ENCODE results near the gene FARS2.

FARS2 gene

DNA sequence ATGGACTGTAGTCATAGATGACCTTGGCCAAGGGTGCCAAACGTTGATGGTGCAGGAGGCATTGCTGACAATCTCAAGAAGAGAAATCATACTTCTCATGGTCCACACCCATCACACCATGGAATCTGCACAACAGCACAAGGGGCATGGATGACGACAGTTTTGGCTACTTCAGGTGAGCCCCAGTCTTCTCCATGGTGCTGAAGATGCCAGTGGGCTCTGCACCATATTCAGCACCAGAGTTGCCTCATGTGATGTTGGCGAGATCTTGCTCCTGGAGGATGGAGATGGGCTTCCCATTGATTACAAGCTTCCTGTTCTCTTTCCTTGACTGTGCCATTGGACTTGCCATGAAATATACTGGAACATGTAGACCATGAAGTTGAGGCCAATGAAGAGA lies 556.6 kb downstream of the FARS2 start:
- H3K9me3 ChIP-seq, result peaks cover 16% of the 10 kb centered on the region
- H3K9ac ChIP-seq, result no peak overlapping the region
- H4K20me1 ChIP-seq, result no peaks in the 10 kb centered on the region
- no peaks in the 10 kb centered on the region for H3K36me3 ChIP-seq
- TF ChIP-seq Cebpa-rat (IDR thresholded peaks at IDR 0.05), result no peak
- H3K4me2 ChIP-seq, result no peak overlapping the region
- H3K4me3 ChIP-seq, result no peak overlapping the region
- no peaks in the 10 kb centered on the region for H3K27me3 ChIP-seq
- peaks cover 13% of the 10 kb centered on the region; the same call in 1 of the 2 replicates for H3K4me1 ChIP-seq
- H3K27ac ChIP-seq, result no peak overlapping the region

DNA sequence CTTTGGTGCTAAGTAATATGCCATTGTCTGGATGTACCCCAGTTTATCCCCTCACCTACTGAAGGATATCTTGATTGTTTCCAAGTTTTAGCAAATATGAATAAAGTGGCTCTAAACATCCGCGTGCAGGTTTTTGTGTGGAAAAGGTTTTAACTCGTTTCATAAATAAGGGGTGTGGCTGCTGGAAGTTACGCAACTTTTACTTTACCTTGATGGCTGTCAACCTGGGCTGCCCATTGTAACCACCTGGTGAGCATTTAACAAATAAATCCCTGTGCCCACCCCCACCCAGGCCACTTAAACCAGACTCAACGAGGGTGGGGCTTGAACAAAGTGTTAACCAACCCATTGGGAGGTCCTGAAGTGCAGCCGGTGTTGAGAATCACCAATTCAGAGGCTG lies 557.6 kb downstream of the FARS2 start:
- H3K36me3 ChIP-seq, result no peaks in the 10 kb centered on the region
- no peak overlapping the region for H3K9ac ChIP-seq
- H3K4me1 ChIP-seq, result peaks cover 8% of the 10 kb centered on the region
- no peaks in the 10 kb centered on the region for H3K27me3 ChIP-seq
- H3K9me3 ChIP-seq, result peaks cover 14% of the 10 kb centered on the region
- H4K20me1 ChIP-seq, result no peaks in the 10 kb centered on the region
- no peak overlapping the region for H3K4me3 ChIP-seq
- no peak overlapping the region for H3K4me2 ChIP-seq
- peak; percentile 75 for TF ChIP-seq Cebpa-rat (IDR thresholded peaks at IDR 0.05)
- no peak overlapping the region for H3K27ac ChIP-seq

Measured in BLaER1 (cell line).